Measurements from ENCODE around the gene CDH13. TPM values are rescaled to one million over a fixed set of nuclear protein-coding genes. Genes with fewer than 3 reads are reported as not detected.

Gene CDH13
- total RNA-seq, 2 experiments from 2014 or later, result not detected

- BruUV-seq (replicated peaks), result no TSS peak
- Histone ChIP-seq H3K4me3 (ENCODE audit: low read depth, low read length, poor library complexity, severe bottlenecking) (no peak overlapping the region), H3K4me1 (ENCODE audit: insufficient read depth, low read length, poor library complexity, severe bottlenecking) (no peaks in the 10 kb centered on the region), H3K27ac (ENCODE audit: low read depth, low read length, poor library complexity, severe bottlenecking) (no peak overlapping the region), H3K79me2 (ENCODE audit: insufficient read depth, low read depth, low read length) (no peaks in the 10 kb centered on the region), H3K9me3 (ENCODE audit: low read length) (no peaks in the 10 kb centered on the region), H3K36me3 (ENCODE audit: insufficient read depth, low read length) (no peaks in the 10 kb centered on the region), H4K20me1 (ENCODE audit: insufficient read depth, low read length) (no peaks in the 10 kb centered on the region), H2AFZ (ENCODE audit: low read length) (no peak overlapping the region), H3K9me2 (ENCODE audit: insufficient read depth, low read length) (no peaks in the 10 kb centered on the region), H3K4me2 (ENCODE audit: low read length) (no peak overlapping the region)
- intact Hi-C loops (cut with micrococcal nuclease; ENCODE audit: unreplicated experiment), result no loop called here
- ChIA-PET POLR2A (interaction anchor here (0.6 kb wide), 1 partner anchor 329 kb away, joined by 4 read pairs; no protein-coding TSS in a partner anchor), CTCF (ENCODE audit: unreplicated experiment) (no interaction called here)
- DNase-seq (ENCODE audit: low spot score), result no peak
- TF ChIP-seq EZH2phosphoT487 (IDR thresholded peaks at IDR 0.05; ENCODE audit: borderline replicate concordance, low read depth, low read length), result no peak
- TF ChIP-seq CTCF (conservative IDR thresholded peaks at IDR 0.05; ENCODE audit: low read length), result no peak
These were observed 180.5 kb downstream of the CDH13 start for GRCh38 chr16:82807311-82807710.

- Histone ChIP-seq H3K4me3 (ENCODE audit: low read depth, low read length, poor library complexity, severe bottlenecking) (no peak overlapping the region), H3K9me3 (ENCODE audit: low read length) (no peaks in the 10 kb centered on the region), H3K36me3 (ENCODE audit: insufficient read depth, low read length) (no peaks in the 10 kb centered on the region), H3K79me2 (ENCODE audit: insufficient read depth, low read depth, low read length) (no peaks in the 10 kb centered on the region), H4K20me1 (ENCODE audit: insufficient read depth, low read length) (no peaks in the 10 kb centered on the region), H2AFZ (ENCODE audit: low read length) (no peak overlapping the region), H3K9me2 (ENCODE audit: insufficient read depth, low read length) (no peaks in the 10 kb centered on the region), H3K4me2 (ENCODE audit: low read length) (no peak overlapping the region), H3K27ac (ENCODE audit: low read depth, low read length, poor library complexity, severe bottlenecking) (no peak overlapping the region), H3K4me1 (ENCODE audit: insufficient read depth, low read length, poor library complexity, severe bottlenecking) (no peaks in the 10 kb centered on the region)
- no peak for TF ChIP-seq CTCF (conservative IDR thresholded peaks at IDR 0.05; ENCODE audit: low read length)
- no peak for TF ChIP-seq EZH2phosphoT487 (IDR thresholded peaks at IDR 0.05; ENCODE audit: borderline replicate concordance, low read depth, low read length)
- CTCF ChIA-PET (ENCODE audit: unreplicated experiment), result no interaction called here
- POLR2A ChIA-PET, result interaction anchor here (0.6 kb wide), 1 partner anchor 330 kb away, joined by 4 read pairs; no protein-coding TSS in a partner anchor
- no TSS peak for BruUV-seq (replicated peaks)
- intact Hi-C loops (cut with micrococcal nuclease; ENCODE audit: unreplicated experiment), result no loop called here
- DNase-seq (ENCODE audit: low spot score), result no peak
These were observed 181.3 kb downstream of the CDH13 start for GRCh38 chr16:82808036-82808435.

- Histone ChIP-seq H3K4me1 (ENCODE audit: insufficient read depth, low read length, poor library complexity, severe bottlenecking) (no peaks in the 10 kb centered on the region), H3K27ac (ENCODE audit: low read depth, low read length, poor library complexity, severe bottlenecking) (no peak overlapping the region), H3K9me2 (ENCODE audit: insufficient read depth, low read length) (no peaks in the 10 kb centered on the region), H4K20me1 (ENCODE audit: insufficient read depth, low read length) (no peaks in the 10 kb centered on the region), H3K4me3 (ENCODE audit: low read depth, low read length, poor library complexity, severe bottlenecking) (no peak overlapping the region), H3K4me2 (ENCODE audit: low read length) (no peak overlapping the region), H3K79me2 (ENCODE audit: insufficient read depth, low read depth, low read length) (no peaks in the 10 kb centered on the region), H3K36me3 (ENCODE audit: insufficient read depth, low read length) (no peaks in the 10 kb centered on the region), H3K9me3 (ENCODE audit: low read length) (no peaks in the 10 kb centered on the region), H2AFZ (ENCODE audit: low read length) (no peak overlapping the region)
- intact Hi-C loops (cut with micrococcal nuclease; ENCODE audit: unreplicated experiment), result no loop called here
- ChIA-PET CTCF (ENCODE audit: unreplicated experiment) (no interaction called here), POLR2A (no interaction called here)
- no TSS peak for BruUV-seq (replicated peaks)
- DNase-seq (ENCODE audit: low spot score), result no peak
- TF ChIP-seq EZH2phosphoT487 (IDR thresholded peaks at IDR 0.05; ENCODE audit: borderline replicate concordance, low read depth, low read length), result no peak
- TF ChIP-seq CTCF (conservative IDR thresholded peaks at IDR 0.05; ENCODE audit: low read length), result no peak
These were observed 183.3 kb downstream of the CDH13 start for GRCh38 chr16:82810077-82810476.

All from OCI-LY7 (cell line).